T47D (cell line): ENCODE results near the gene EPN3.

Experiments
- DNase-seq, 2 experiments: peaks; one replicate each; pipeline versions ENCODE4 v3.0.0 to v3.0.0-alpha.2; 2011 to 2012; ENCODE audit warnings: low read depth in 1 of 2, low spot score in 1 of 2
- JUND ChIP-seq: IDR thresholded peaks from 2 replicates; pipeline ENCODE4 v1.6.1; 2012; ENCODE audit warnings: low read depth
- in situ Hi-C: cut with HindIII; loops from 2 replicates; pipeline ENCODE4 v1.10.0; 2016; ENCODE audit warnings: low sequenced_read_pairs, low pct_unique_long_range_greater_than_20kb

The EPN3 gene

DNA sequence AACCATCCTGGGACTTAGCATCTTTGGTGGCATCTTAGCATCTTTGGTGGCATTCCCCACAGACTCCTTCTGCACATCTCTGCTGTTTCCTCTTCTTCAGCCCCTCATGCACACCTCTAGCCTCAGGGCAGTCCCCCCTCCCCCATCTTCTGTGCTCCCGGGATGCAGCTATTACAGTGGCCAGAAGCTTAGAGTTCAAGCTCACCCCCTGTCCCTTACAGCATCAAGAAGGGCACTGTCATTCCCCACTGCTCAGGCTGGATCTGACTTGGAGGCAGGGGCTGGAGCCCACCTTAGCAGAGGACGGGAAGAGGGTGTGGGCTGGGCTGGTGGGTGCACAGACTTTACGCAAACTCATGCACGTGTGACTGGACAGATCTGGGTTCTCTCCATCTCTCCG, 650 bp downstream of the EPN3 start:
- no peak for TF ChIP-seq JUND
- in situ Hi-C loops = no loop called here
- no peak for DNase-seq

DNA sequence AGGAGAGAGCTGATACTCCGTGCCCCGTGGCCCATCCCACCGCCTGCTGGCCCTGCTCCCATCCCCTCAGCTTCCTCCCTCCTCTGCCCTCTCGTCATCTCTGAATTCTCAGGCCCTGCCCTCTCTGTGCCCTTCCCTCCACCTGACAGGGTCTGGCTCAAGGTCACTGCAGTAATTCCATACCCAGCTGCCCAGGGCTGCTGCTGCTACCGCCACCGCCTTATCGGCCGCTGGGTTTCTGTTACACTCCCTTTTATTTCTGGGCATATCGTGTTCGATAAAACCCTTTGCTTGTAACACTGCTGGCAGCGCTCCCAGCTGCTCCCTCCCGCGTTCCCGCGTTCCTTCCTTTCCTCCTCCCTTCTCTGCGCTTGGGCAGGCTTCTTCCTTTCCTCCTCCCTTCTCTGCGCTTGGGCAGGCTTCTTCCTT, 1.2 kb downstream of the EPN3 start:
- TF ChIP-seq JUND = no peak
- in situ Hi-C loops = no loop called here
- DNase-seq = no peak

DNA sequence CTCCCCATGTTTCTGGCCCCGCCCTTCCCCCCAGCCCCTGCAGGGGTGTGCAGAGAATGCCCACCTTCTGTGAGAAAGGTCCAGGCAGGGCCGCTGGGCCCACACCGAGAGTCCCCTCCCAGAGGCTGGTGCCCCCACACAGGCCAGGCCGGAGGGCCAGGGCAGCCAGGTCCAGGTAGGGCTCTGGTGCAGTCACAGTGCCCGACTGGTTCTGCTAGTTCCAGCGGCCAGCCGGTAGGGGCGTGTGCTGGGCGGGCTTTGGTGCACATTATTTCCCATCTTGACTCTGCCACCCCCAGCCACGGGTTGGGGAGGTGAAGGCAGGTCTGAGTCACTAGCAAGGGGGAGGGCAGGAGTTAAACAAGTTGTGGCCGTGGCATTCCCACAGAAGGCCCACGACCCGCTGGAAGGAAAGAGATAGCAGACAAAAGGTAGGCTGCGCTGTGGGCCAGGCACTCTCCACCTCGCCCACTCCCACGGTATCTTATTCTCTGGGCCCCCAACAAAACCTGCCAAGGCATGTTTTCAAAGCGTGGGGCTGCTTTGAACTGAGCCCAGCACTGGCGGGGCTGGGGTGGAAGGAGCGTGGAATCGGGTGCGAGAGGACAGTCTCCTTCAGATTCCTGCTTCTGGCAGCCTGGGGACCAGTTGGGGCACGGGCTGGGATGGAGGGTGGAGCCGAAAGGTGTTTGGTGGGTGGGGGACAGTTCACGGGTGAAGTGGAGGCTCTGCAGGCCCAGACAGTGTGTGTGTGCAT, 1.9 kb downstream of the EPN3 start:
- in situ Hi-C loops = no loop called here
- TF ChIP-seq JUND = no peak
- peak; percentile 91 to 95 for DNase-seq

DNA sequence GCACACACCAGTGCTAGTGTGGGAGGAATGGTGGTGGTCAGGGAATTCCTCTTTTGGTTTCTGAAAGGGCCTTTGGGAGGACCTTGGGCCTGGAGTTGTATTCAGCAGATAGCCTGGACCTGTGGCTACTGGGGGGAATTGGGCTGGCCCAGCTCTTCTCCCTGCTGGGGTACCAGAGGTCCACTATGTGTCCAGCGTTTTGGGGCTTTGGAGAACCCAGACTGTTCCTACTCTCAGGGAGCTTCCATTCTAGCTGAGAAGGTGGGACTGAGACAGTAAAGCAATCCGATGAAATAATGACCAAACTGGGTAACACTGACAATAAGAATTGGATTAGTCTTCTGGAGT, 2.4 kb downstream of the EPN3 start:
- no peak for DNase-seq
- no peak for TF ChIP-seq JUND
- in situ Hi-C loops = no loop called here

DNA sequence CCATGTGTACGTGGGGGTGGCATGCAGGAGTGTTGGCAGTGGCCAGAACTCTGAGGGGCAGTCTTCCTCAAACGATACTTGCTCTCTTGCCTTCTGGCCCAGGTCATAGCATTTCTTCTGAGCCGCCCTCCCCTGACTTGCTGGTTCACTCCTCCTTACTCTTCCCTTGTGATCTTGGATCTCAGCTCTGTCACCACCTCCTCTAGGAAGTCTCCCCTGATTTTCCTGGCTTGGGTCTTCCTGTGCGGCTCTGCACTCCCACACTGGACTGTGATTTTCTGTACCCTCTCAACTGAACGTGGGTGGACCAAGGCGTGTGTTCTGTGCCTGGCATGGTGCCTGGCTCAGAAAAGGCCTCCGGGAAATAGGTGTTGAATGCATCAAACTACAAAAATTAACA, 2.9 kb downstream of the EPN3 start:
- in situ Hi-C loops = no loop called here

DNA sequence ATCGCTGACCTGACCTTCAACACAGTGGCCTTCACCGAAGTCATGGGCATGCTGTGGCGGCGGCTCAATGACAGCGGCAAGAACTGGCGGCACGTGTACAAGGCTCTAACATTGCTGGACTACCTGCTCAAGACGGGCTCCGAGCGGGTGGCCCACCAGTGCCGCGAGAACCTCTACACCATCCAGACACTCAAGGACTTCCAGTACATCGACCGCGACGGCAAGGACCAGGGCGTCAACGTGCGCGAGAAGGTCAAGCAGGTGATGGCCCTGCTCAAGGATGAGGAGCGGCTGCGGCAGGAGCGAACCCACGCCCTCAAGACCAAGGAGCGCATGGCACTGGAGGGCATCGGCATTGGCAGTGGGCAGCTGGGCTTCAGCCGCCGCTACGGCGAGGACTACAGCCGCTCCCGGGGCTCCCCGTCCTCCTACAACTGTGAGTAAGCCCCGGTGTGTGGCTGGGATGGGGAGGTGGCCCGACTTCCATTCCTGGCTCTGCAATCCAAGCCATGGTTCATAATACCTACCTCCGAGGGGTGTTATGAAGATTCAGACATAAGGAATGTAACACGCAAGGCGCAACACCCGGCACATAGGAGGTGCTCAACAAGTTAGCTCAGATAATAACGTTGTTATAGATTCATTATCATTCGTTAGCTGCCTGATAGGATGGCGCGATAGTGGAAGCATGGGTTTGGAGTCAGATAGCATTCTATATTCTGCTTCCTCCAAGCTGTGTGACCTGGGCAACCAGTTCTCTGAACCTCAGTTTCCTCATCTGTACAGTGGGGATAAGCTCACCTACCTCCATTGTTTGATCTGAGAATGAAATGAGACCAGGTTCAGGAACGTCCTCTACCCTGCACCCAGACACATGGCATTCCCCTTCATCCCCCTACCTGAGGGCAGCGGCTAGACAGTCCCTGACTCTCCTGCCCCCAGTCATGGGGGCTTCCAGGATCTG, 4.4 kb downstream of the EPN3 start:
- DNase-seq = no peak
- in situ Hi-C loops = no loop called here
- TF ChIP-seq JUND = no peak

More for the DNA sequence above, 2.9 kb downstream of the EPN3 start:
- no peak for TF ChIP-seq JUND
- no peak for DNase-seq

DNA sequence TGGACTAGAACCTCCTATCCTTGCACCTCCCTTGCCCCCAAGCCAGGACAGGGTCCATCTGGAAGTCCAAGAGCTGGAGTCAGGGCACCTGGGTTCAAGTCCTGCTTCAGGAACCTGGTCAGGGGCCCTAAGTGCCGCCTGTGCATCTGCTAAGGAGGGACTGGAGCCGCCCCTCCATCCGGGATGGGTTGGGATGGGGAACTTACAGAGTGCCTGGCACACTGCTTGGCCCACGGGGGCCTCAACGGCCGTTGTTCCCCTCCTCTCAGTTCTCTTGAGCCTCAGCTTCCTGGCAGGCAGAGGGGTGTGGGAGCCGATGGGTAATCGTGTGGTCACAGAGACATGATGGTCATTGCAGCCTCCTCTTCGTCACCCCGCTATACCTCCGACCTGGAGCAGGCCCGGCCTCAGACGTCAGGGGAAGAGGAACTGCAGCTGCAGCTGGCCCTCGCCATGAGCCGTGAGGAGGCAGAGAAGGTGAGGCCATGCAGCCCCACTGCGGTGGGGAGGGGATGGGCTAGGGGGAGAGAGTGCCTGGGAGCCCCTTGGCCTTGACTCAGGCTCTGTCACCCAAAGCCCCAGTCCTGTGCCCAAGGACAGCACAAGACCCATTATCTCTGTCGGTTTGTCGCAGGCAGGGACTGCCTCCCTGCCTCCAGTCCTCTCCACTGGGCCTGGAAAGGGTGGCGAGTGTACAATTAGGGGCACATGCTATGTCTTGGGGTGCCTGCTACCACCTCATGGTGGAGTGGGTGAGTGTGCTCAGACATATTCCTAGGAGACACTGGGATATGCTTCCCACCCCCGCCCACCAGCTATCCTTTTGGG, 5.4 kb downstream of the EPN3 start:
- in situ Hi-C loops = no loop called here
- DNase-seq = no peak
- no peak for TF ChIP-seq JUND

DNA sequence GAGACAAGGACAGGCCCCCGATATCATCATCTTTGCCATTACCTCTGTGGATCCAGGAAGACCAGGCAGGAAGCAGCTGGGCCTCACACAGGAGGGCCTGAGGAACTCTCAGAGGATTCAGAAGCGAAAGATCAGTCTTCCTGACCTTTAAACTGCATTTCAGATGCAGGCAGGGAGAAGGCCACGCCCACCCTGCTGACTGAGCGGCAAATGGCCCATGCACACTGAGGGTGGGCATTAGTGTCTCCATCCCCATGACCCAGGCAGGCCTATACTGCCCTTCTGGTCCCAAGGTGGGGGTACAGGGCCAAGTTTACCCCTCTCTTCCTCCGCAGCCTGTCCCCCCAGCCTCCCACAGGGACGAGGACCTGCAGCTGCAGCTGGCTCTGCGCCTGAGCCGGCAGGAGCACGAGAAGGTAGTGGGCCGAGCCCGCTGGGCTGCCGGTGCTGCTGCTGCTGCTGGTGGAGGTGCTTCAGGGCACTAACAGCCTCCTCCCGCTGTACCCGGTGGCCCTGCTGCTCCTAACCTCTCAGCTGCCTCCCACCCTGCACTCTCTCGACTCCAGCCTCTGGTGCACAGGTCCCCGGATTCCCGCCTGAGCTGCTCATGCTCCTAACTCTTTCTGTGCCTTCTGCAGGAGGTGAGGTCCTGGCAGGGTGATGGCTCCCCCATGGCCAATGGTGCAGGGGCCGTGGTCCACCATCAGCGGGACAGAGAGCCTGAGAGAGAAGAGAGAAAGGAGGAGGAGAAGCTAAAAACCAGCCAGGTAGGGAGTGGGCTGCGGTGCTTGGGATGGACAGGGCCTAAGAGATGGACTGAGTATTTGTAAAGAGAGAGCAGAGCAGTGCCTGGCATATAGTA, 6.2 kb downstream of the EPN3 start:
- no peak for DNase-seq
- in situ Hi-C loops = no loop called here
- TF ChIP-seq JUND = no peak

DNA sequence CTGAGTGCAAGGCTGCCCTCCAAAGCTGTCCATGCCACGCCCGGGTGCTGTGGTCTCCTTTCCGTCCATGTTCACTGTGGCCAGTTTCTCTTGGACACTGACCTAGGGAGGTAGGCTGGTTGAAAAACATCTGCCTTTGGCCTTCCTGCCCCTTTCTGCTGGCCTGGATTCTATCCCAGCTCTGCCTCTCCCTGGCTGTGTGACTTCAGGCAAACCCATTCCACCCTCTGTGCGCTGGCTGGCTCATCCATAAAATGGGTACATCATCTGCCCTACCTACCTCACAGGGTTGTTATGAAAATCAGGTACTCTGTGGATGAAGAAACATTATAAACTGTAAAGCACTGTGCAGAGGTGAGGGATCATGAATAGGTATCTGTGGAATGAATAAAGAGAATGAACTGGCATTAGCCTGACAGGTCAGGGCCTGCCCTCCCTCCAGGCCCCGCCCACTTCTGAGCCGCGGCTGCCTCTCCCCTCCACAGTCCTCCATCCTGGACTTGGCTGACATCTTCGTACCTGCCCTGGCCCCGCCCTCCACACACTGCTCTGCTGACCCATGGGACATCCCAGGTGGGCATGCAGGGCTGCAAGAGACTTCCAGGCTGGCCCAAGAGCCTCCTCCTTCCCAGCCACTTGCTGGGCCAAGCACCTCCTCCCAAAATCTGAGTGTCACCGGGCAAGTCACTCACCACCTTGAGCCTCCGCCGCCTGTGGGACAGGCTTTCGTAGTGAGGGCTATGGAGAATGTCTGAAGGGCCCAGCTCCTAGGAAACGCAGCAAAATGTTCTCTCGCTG, 7.4 kb downstream of the EPN3 start:
- no peak for TF ChIP-seq JUND
- in situ Hi-C loops = no loop called here
- DNase-seq = peak; percentile 83 to 87

DNA sequence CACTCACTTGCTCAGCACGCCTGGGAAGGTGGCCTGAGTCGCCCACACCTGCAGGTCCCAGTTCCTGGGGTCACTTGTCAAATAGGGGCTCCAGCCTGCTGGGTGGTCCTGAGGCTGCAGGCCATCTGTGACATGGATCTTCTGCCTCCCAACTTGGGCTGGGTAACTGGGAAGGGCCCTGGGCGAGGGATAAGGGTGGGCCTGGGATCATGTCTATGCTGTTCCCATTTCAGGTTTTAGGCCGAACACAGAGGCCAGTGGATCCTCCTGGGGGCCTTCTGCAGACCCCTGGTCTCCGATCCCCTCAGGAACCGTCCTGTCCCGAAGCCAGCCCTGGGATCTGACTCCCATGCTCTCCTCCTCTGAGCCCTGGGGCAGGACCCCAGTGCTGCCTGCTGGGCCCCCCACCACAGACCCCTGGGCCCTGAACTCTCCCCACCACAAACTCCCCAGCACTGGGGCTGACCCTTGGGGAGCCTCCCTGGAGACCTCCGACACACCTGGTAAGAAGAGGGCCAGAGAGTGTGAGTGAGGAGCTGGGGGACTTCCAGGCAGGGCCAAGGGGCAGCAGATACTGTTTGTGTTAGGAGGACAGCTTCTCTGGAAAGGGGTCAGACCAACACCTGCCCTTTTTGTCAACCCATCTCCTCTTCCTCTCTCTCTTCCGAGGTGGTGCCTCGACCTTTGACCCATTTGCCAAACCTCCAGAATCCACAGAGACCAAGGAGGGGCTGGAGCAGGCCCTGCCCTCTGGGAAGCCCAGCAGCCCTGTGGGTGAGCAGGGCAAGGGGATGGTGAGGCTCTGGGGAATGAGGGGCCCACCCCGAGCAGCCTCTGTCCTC, 8.2 kb downstream of the EPN3 start:
- DNase-seq = no peak
- in situ Hi-C loops = no loop called here
- no peak for TF ChIP-seq JUND
